NOMO-1 treated with DMSO at 0.1 percent for 48 hours (cell line): ENCODE measurements around the gene PTGIR.
A peak's percentile ranks its signal among the peaks of the same experiment; 100 is the strongest.

Source experiments
- DNase-seq: peaks from one replicate; lab custom pipeline; 2025; ENCODE audit not compliant: unreplicated experiment; lab: John Stamatoyannopoulos, UW

PTGIR gene

DNA sequence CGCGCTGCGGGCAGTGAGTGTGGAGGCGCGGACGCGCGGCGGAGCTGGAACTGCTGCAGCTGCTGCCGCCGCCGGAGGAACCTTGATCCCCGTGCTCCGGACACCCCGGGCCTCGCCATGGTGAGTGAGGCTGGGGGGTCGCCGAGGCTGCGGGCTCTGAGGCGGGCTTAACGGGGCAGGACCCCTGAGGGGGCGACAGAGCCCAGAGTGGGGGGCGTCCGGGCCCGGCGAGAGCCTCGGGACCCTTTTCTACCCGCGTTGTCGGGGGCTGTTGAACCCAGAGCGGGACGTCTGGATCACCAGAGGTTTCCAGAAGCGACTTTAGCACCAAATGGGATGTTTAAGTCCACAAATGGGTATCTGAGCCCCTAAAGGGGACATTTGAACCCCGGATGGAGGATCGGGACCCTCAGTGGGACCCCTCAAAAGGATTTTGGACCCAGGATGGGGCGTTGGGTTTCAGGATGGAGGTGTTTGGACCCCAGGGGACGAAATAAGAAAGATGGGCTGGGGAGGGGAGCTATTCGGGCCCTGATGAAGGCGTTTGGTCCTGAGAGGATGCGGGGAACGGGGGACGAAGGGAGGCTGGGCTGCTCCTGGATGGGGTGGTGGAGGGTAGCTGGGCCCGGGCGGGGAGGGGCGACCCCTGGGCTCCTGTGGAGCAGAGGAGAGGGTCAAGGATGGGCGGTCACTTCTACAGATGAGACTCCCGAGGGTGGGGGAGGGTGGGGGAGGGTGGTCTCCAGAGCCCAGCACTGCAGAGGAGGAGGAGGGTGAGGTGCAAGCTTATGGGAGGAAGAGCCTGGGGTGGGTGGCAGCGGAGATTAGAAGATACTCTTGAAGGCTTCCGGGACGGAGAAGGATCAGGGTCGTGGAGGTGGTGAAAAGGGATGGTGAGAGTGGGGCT is 23.3 kb downstream of the PTGIR start, which contains the start of gene CALM3:
Gene CALM3, plus strand, starts transcription at position 13 of the 907 bp plus-strand sequence. Its CDS starts 105 bp downstream, at position 118.
- no peak for DNase-seq

DNA sequence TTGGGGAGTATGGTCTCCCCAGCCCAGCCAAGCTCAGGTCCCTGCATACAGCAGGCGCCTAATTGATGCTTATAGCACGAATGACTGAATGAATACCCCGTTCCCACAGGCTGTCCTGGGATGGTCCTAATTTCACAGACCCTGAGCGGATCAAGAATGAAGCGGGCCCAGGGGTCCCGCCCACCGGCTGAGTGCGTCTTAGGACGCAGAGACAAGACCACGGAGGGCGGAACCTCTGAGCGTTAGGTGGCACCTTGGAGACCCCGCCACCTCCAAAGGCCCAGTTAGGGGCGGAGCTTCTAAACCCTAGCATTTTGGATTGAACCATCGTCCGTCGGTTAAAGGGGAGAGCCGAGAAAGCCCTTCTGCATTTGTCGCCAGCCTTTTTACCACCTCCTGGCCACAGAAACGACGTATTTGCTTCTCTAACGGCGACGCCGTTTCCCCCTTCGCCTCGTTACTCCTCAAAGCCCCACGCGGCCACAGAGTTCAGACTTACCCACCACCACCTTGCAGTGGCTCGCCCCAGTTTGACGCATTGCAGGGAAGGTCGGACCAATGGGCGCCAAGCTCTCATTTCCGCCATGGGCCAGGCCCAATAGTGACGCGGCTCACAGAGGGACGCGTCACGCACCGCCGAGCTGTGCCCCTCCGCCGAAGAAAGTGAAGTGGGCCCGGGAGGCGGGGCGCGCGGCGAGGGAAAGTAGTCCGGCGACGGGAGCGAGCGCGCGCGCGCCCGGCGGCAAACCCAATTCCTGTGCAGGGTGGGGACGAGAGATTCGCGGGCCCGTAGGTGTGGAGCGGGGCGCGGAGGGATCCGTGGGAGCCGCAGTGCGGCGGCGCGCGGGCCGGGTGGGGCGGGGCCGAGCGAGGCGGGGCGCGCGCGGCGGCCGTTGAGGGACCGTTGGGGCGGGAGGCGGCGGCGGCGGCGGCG is 24.2 kb downstream of the PTGIR start:
- peak; percentile 98 for DNase-seq

DNA sequence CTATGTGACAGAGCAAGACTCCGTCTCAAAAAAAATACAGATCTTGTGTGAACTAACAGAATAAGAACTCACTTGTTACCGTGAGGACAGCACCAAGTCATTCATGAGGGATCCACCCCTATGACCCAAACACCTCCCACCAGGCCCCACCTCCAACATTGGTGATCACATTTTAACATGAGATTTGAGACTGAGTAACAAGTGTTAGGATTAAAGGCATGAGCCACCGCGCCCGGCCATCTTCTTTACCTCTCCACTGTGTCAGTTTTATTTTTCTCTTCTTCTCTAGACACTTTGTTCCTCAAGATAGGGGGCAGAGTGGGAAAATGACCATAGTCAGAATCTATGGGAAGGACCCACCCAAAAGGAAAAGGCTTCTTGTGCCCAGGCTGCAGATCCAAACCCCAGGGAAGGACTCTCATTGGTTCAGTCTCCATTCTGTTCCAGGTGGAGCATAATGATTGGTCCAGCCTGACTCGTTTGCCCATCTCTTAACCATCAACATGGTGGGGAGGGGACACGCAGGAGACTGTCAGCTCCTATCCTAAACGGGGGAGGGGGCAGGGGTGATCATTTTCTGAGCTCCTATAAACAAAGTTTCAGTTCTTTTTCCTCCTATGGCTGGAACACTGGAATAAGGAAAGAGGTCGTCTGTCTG is 25.0 kb downstream of the PTGIR start:
- no peak for DNase-seq

- no peak for DNase-seq
Measured at GRCh38 chr19:46598372-46598917, 26.4 kb downstream of the PTGIR start.

DNA sequence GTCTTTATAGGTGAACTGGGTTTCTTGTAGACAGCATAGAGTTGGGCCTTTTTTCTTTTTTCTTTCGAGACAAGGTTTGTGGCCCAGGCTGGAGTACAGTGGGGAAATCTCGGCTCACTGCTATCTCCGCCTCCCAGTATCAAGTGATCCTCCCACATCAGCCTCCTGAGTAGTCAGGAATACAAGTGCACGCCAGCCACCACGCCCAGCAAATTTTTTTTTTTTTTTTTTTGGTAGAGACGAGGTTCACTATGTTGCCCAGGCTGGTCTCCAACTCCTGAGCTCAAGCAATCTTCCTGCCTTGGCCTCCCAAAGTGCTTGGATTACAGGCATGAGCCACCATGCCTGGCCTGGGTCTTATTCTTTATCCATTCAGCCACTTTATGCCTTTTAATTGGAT is 28.9 kb downstream of the PTGIR start:
- no peak for DNase-seq

GRCh38 chr19:46591870-46592269 is 33.0 kb downstream of the PTGIR start:
- DNase-seq: no peak

GRCh38 chr19:46591254-46591653 is 33.6 kb downstream of the PTGIR start:
- DNase-seq: no peak

DNA sequence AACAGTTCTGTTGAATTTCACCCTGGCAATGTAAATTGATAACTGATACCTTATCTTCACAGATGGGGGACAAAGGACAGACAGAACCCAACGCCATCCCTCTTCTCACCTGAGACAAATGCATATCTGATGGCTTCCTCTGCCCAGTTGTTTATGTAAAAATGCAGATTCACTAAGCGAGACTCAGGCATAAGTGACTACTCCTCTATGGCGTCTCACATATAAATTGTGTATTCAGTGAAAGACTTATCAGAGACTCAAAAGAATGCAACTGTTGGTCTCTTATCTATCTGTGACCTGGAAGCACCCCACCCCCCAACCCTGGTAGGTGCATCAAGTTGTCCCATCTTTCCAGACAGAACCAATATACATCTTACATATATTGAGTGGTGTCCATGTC is 37.0 kb downstream of the PTGIR start:
- DNase-seq: no peak

GRCh38 chr19:46586294-46586693 is 38.6 kb downstream of the PTGIR start:
- no peak for DNase-seq

DNA sequence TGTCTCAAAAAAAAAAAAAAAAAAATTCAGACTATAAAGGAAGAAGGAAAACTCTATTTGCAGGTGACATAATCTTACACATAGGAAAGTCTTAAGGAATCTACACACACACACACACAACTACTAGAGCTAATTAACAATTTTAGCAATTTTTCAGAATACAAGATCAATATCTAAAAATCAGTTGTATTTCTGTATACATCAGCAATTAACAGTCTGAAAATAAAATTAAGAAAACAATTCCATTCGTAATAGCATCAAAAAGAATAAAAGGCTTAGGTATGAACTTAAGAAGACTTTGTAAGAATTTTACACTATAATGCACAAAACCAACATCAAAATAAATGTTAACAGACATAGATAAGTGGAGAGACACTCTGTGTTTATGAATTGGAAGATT is 39.4 kb downstream of the PTGIR start:
- DNase-seq: no peak

- no peak for DNase-seq
Measured at GRCh38 chr19:46580247-46580646, 44.6 kb downstream of the PTGIR start.

DNA sequence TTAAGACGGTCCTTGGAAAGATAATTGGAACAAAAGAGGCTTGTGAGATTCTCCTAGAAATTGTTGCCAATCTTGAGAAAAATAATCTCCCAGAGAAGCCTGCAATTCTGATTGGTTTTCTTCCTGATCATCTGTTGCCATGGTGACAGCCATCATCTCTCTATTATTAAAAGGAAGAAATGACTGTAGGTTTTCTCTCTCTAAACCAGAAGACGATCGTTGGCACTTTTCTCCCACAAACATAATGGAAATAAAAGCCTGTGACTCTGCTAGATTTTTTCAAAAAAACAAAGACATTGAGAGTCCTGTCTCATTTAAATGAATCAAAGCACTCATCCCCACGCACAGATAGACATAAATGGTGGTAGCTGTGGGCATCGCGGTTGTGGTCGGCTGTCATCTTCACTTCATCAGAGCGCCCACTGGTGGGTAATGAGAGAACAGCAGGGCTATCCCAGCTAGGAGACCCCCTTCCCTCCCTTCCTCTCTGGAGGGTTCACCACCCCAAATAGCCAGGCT is 45.5 kb downstream of the PTGIR start:
- no peak for DNase-seq

GRCh38 chr19:46578450-46578849 is 46.4 kb downstream of the PTGIR start:
- no peak for DNase-seq

GRCh38 chr19:46574533-46574932 is 50.4 kb downstream of the PTGIR start:
- no peak for DNase-seq

DNA sequence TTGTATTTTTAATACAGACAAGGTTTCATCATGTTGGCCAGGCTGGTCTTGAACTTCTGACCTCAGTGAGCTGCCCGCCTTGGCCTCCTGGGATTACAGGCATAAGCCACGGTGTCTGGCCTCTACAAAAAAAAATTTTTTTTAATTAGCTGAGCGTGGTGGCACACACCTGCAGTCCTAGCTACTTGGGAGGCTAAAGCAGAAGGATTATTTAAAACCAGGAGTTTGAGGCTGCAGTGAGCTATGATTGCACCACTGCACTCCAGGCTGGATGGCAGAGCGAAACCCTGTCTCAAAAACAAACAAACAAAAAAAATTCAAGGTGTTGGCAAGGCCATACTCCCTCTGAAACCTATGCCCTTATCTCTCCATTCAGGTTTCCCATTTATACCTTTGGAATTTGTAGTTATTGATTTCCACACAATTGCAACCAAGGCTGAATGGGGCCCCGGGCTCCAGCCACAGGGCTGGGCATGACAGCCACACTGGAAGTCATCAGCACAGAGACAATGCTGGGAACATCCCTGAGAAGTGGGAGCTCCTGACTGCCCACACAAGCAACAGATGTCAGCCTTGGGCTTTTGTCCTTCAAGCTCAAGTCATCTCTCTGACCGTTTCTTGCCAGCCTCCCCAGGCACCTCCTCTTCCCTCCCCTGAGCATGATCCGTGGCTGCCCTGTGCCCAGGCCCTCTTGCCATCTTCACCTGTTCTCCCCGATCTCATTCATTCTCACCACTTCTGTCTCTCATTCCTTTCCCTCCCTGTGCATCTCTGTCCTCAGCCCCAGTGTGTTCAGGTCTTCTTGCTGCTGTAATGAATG is 51.0 kb downstream of the PTGIR start:
- no peak for DNase-seq

DNA sequence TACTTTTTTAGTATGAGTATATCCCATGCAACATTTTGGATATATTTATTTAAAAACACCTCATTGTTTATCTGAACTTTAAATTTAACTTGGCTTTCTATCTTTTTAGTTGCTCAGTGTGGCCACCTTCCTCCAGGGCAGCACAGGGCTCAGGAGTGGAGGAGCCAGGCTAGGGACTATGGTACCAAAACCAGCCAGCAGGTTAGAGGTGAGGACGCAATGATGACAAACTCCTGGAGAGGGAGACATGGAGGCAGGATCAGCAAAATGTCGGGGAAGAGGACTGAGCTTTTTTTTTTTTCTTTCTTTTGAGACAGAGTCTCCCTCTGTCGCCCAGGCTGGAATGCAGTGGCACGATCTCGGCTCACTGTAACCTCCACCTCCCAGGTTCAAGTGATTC is 53.4 kb downstream of the PTGIR start:
- DNase-seq: peak; percentile 26
